ENCODE results near the gene POU2F3.

The POU2F3 gene

GRCh38 chr11:120239713-120240640 lies at the start of gene POU2F3:
Gene POU2F3, plus strand, starts transcription at chr11:120240140. Its CDS starts 204 bp downstream, at chr11:120240344.
- in situ Hi-C loops (cut with HindIII; ENCODE audit: low sequenced_read_pairs), result no loop called here

GRCh38 chr11:120191058-120191457 lies 48.9 kb upstream of the POU2F3 start:
- in situ Hi-C loops (cut with HindIII; ENCODE audit: low sequenced_read_pairs), result no loop called here

GRCh38 chr11:120192831-120193625 lies 46.9 kb upstream of the POU2F3 start:
- in situ Hi-C loops (cut with HindIII; ENCODE audit: low sequenced_read_pairs), result no loop called here

- in situ Hi-C loops (cut with HindIII; ENCODE audit: low sequenced_read_pairs), result no loop called here
Measured at GRCh38 chr11:120194166-120194565, 45.8 kb upstream of the POU2F3 start.

GRCh38 chr11:120195601-120196320 lies 44.2 kb upstream of the POU2F3 start:
- in situ Hi-C loops (cut with HindIII; ENCODE audit: low sequenced_read_pairs), result no loop called here

GRCh38 chr11:120196826-120197225 lies 43.1 kb upstream of the POU2F3 start:
- in situ Hi-C loops (cut with HindIII; ENCODE audit: low sequenced_read_pairs), result no loop called here

GRCh38 chr11:120197251-120197891 lies 42.6 kb upstream of the POU2F3 start:
- in situ Hi-C loops (cut with HindIII; ENCODE audit: low sequenced_read_pairs), result no loop called here

- in situ Hi-C loops (cut with HindIII; ENCODE audit: low sequenced_read_pairs), result no loop called here
Measured at GRCh38 chr11:120197977-120198376, 42.0 kb upstream of the POU2F3 start.

GRCh38 chr11:120198403-120198786 lies 41.5 kb upstream of the POU2F3 start:
- in situ Hi-C loops (cut with HindIII; ENCODE audit: low sequenced_read_pairs), result no loop called here

- in situ Hi-C loops (cut with HindIII; ENCODE audit: low sequenced_read_pairs), result no loop called here
Measured at GRCh38 chr11:120198787-120199469, 41.0 kb upstream of the POU2F3 start.

- in situ Hi-C loops (cut with HindIII; ENCODE audit: low sequenced_read_pairs), result no loop called here
Measured at GRCh38 chr11:120199613-120200012, 40.3 kb upstream of the POU2F3 start.

- in situ Hi-C loops (cut with HindIII; ENCODE audit: low sequenced_read_pairs), result no loop called here
Measured at GRCh38 chr11:120200677-120201076, 39.3 kb upstream of the POU2F3 start.

GRCh38 chr11:120201653-120202052 lies 38.3 kb upstream of the POU2F3 start:
- in situ Hi-C loops (cut with HindIII; ENCODE audit: low sequenced_read_pairs), result no loop called here

- in situ Hi-C loops (cut with HindIII; ENCODE audit: low sequenced_read_pairs), result no loop called here
Measured at GRCh38 chr11:120203626-120204025, 36.3 kb upstream of the POU2F3 start.

GRCh38 chr11:120205596-120206161 lies 34.3 kb upstream of the POU2F3 start:
- in situ Hi-C loops (cut with HindIII; ENCODE audit: low sequenced_read_pairs), result no loop called here

GRCh38 chr11:120207512-120207911 lies 32.4 kb upstream of the POU2F3 start:
- in situ Hi-C loops (cut with HindIII; ENCODE audit: low sequenced_read_pairs), result no loop called here

GRCh38 chr11:120208001-120208441 lies 31.9 kb upstream of the POU2F3 start:
- in situ Hi-C loops (cut with HindIII; ENCODE audit: low sequenced_read_pairs), result no loop called here

GRCh38 chr11:120208777-120209176 lies 31.2 kb upstream of the POU2F3 start:
- in situ Hi-C loops (cut with HindIII; ENCODE audit: low sequenced_read_pairs), result no loop called here

- in situ Hi-C loops (cut with HindIII; ENCODE audit: low sequenced_read_pairs), result no loop called here
Measured at GRCh38 chr11:120209746-120210625, 30.0 kb upstream of the POU2F3 start.
